GM18909 (cell line): ENCODE data around the gene CCDC171.
"Not testable (repeated sequence)": the region's sequence is repeated elsewhere in the genome, so short reads cannot be mapped to it uniquely, and the experiment has no call there.

Experiments used
- ATAC-seq: cut with Tn5 transposase; IDR thresholded peaks from one replicate; pipeline ENCODE4 v1.9.1; 2021; ENCODE audit warnings: mild to moderate bottlenecking; ENCODE audit not compliant: unreplicated experiment, poor library complexity

CCDC171 gene

DNA sequence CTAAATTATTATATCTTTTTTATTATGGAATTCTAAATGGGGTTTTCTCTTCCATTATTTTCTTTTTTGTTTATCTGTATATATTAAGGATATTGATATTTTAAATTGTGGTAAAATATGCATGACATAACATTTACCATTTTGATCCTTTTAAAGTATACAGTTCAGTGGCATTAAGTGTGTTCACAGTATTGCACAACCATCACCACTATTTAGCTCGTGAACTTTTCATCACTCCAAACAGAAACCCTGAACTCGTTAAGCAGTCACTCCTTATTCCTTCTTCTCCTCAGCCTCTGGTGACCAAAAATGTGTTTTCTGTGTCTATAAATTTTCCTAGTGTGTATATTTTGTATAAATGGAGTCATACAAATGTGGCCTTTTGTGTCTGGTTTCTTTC, 188.2 kb downstream of the CCDC171 start:
- ATAC-seq: no peak

DNA sequence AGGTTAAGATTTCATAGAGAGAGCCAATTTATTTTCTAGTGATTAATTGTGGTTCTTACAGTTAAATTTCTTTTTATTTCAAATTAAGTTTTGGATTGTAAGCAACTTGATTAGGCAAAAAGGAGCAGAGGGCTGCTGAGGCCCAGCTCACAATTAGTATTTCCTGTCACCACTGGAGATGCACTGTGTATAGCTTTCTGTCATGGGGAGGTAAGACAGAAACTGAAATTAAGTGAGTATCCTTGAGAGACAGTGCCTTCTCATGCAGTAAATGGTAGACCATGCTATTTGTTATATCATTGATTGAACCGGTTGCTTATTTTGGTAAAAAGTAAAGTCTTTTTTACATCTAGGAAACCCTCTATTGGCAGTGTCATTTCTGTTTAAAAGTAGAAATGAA, 190.7 kb downstream of the CCDC171 start:
- peak; percentile 79 for ATAC-seq

DNA sequence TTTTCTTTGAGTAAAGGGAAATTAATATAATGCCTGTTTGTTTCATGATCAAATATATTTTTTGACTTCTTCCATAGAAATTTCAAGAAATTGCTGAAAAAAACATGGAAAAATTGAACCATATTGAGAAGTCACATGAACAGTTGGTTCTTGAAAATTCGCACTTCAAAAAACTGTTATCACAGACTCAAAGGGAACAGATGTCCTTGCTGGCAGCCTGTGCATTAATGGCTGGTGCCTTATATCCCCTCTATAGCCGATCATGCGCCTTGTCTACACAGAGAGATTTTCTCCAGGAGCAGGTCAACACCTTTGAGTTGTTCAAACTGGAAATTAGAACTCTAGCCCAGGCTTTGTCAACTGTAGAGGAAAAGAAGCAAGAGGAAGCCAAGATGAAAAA, 191.4 kb downstream of the CCDC171 start:
- no peak for ATAC-seq

DNA sequence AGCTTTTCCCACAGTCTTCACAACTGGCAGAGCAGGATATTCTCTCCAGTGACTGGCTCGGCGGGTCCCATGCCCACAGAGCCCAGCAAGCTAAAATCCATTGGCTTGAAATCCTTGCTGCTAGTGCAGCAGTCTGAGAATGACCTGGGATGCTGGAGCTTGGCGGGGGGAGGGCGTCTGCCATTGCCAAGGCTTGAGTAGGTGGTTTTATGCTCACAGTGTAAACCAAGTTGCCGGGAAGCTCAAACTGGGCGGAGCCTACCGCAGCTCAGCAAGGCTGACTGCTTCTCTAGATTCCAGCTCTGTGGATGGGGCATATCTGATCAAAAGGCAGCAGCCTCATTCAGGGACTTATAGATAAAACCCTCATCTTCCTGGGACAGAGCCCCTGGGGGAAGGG, 194.1 kb downstream of the CCDC171 start:
- no peak for ATAC-seq

DNA sequence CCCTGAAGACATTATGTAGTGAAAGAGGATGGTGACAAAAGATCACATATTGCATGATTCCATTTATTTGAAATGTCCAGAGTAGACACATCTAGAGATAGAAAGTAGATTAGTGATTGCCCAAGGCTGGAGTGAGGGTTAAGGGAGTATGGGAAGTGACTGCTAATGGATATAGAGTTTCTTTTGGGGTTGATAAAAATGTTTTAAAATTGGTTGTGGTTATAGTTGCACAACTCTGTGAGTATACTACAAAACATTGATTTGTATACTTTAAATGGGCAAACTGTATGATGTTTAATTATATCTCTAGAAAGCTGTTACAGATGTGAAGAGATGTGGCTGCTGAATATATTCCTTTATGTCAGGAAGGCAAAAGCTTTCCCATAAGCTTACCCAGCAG, 202.8 kb downstream of the CCDC171 start:
- ATAC-seq: no peak

DNA sequence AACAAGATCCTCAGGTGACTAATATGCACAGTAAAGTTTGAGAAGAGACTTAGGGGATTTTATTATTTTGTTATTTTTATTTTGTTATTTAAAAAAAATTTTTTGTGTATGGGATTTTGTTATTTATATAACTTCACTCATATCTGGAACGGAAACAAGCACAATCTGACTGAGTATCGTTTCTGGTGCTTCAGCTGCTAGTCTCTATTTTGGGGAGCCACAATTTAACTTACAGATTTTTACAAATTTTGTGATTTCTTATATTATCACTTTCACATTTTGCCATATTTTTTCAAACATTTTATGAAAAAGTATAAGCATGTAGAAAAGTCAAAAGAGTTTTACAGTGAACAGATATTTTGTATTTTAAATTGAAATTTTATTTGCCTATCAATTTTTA, 208.7 kb downstream of the CCDC171 start:
- ATAC-seq: no peak

DNA sequence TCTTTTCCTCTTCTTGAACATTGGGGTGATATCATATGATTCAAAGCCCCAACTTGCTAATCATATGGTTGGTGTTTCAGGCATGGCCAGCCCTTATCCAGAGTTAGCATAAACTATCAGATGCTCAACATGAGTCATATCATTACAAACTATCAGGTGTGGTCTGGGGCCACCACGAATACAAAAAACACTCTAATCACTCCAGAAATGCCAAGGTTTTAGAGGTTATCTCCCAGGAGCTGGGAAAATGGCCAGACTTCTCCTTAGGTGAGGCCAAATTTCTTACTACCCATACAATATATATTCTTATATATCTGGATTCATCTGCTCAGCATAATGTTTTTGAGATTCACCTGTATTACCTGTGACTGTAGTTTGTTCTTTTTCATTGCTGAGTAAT, 210.5 kb downstream of the CCDC171 start:
- ATAC-seq: no peak

DNA sequence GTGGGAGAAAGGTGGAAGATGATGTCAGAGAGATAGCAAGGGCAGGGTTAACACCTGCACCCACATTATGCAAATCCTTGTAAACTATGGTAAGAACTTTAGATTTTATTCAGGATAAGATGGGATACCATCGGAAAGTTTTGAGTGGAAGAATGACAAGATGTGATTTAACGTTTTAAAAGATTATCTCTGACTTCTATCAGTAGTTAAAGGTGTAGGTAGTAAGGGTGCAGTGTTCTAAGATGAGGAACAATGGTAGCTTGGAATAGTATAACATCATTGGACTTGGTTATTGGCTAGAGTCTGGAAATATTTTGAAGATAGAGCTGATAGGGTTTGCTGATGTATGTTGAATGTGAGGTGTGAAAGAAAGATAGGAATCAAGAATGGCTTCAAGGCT, 211.3 kb downstream of the CCDC171 start:
- no peak for ATAC-seq

DNA sequence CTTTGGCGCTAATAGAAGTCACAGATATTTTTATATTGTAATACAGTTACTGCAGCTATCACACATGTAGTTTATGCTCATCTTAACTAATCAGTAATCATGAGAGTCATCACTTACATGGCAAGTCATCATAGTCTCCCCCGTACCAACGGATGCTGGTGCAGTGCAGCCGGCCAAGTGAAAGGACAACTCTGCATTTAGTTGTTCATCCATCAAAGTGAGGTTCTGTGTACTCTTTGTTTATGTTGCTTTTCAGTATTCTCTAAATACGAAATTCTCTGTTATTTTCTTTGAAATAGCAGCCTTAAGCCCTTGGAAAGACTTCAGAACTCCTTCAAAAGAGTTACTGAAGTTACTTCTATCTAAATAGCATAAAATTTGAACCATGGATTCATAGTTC, 216.7 kb downstream of the CCDC171 start:
- no peak for ATAC-seq

DNA sequence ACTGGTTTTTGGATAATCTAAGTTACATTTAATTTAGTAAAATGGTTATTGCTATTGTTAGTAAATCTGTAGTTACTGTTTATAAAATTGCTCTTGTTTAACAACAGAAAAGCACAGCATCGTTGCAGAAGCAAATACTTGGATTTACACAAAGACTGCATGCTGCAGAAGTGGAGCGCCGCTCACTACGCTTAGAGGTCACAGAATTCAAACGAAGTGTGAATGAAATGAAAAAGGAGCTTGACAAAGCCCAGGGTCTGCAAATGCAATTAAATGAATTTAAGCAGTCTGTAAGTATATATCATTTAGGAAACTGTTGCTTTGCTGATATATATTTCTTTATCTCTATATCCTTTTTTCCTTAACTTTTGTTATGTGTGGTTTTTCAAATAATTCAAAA, 226.0 kb downstream of the CCDC171 start:
- no peak for ATAC-seq

DNA sequence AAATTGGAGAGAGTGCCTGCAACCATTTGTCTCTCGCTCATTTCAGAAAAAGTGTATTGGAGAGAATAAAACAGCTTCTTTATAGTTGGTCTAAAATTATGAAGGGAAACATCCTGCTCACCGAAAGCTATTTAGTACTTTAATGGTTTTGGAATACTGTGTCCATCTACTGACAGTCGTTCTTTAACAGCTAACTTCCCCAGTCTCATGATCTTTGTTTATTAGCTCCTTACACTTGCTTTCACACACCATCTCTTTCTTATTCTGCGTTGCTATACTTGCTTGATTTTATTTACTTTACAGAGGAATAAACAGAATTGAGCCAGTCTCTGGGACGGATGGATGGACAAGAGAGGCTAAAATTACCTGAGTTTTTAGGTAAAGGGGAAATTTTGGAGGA, 229.3 kb downstream of the CCDC171 start:
- no peak for ATAC-seq

DNA sequence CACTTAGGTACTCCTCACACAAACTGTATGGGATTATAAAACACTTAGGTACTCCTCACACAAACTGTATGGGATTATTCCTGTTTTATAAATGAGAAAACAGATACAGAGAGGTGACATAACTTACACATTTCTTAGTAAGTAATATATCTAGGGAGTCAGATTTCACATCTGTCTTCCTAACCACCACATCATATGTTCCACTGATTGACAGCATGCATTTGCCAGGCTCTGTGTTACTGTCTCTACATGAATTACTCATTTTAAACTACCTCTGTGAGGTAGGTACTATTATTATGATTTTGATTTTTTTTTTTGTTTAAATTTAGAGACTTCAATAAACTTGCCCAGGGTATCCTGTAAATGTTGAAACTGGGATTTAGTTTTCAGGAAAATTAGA, 232.7 kb downstream of the CCDC171 start:
- ATAC-seq: no peak

DNA sequence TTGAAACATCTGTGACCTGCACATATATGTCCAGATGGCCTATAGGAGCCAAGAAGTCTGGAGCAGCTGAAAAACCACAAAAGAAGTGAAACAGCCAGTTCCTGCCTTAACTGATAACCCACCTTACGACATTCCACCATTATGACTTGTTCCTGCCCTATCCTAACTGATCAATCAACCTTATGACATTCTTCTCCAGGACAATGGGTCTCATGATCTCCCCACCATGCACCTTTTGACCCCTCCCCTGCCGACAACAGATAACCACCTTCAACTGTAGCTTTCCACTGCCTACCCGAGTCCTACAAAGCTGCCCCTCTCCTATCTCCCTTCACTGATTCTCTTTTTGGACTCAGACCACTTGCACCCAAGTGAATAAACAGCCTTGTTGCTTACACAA, 233.8 kb downstream of the CCDC171 start:
- ATAC-seq: no peak

DNA sequence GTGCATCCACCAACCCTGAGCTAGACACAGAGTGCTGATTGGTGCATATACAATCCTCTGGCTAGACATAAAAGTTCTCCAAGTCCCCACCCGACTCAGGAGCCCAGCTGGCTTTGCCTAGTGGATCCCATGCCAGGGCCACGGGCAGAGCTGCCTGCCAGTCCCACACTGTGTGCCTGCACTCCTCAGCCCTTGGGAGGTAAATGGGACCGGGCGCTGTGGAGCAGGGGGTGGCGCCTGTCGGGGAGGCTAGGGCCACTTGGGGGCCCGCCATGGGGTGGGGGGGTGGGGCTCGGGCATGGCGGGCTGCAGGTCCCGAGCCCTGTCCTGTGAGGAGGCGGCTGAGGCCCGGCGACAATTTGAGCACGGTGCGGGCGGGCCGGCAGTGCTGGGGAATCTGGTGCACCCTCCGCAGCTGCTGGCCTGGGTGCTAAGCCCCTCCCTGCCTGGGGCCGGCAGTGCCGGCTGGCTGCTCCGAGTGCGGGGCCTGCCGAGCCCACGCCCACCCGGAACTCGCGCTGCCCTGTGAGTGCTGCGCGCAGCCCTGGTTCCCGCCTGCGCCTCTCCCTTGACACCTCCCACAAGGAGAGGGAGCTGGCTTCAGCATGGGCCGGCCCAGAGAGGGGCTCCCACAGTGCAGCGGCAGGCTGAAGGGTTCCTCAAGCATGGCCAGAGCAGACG, 257.5 kb downstream of the CCDC171 start:
- ATAC-seq: not testable (repeated sequence)

DNA sequence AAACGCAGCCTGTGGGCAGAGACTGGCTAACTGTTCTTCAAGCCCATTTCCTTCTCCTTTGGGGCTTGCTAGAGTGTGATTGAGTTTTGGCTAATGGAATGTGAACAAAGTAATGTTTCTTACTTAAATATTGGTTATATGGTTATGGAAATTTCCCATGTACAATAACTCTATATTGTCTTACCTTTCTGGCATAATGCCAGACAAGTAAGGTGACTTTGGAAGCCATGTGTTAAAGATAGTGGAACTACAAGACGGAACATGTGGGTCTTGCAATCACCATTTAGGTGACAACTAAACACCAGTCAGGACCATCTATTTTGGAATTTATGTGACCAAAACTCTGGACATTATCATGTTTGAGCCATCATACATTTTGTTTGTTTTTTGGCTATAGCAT, 260.2 kb downstream of the CCDC171 start:
- no peak for ATAC-seq

DNA sequence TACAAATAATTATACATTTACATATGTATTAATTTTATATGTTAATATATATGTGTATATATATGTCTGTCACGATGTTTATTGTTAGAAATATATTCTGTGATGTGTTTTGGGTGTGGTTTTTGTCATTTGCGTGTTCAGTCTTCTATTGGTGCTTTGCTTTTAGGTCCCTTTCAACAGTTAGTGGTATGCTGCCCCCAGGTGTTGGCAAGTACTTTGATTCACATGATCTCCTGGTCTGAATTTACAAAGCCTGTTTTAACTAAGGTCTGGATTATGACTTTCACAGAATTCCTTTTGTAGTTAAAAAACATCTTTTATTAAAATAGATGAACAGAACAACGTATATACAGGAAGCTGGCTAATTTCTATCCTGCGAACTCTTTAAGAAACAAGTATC, 271.5 kb downstream of the CCDC171 start:
- no peak for ATAC-seq

DNA sequence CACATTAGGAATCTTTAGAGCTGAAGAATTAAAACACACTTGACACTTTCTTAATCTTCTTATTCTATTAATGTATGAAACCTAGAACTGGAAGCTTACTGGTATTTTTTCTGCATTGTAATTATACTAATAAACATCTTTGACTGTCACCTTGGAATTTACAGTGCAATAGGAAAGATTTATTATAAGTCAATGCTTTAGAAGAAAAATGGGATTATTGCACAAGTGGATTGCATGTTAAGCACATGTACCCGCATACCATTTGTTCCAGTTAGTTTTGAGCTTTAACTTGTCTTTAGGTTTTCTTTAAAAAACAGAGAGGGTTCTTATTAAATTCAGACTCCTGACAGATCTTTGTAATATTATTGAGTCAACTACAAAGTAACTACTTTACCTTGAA, 278.5 kb downstream of the CCDC171 start:
- ATAC-seq: no peak

DNA sequence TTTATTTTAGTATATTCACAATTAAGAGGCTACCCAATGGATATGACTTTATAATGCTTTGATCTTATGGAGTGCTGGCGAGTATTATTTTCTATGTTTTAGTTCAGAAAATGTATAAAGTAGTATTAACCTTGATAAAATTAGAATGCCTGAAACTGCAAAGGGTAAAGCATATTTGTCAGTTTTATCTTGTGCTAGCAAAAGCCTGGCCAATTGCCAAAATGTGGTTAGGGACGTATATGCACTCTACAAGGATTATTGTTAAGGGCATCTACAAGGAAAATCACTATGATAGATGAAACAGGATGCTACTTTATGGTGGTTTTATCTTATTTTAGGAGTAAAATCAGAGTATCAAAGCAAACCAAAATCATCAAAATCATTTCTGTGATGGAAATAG, 281.7 kb downstream of the CCDC171 start:
- no peak for ATAC-seq

DNA sequence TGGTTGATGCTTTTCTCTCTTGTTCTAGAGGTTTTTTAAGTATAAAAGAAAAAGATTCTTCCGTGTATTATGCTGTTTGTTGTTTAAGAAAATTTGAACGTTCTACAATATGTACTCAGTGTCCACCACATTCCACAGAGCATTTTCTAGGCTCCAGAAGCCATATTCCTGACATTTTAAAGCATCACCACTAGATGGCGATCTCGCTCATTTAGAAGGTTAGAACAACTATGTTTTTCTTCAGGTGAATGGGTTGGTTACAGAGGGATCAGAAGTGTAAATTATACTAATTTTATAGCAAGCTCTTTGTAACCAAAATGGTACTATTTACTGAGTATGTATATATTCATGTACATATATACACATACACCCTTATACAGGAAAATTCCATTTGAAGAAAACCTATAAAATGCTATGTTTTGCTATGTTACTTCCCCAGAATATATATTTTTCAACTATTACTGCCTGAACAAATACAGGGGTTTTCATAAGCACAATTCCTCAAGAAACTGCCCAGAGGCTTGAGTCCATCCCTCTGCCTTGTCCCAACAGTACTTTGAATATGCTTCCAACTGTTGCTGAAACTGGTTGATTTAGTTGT, 284.3 kb downstream of the CCDC171 start:
- peak; percentile 87 for ATAC-seq

DNA sequence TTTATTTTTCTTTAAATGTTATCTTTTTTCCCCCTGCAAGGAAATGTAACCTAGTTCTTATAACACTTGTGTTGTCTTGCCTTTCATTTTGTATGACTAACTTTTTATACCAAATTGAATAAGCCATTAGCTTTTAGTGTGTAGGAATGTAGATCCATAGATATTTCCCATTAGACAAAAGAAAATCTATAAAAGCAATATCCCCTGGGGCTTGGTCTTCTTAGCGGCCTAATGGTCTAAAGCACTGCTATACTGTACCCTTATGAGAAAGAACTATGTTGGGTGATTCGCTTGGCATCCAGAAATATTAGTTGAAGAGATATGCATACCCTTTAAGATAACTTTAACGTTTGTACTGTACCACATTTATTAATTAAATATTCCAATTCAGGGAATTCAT, 289.2 kb downstream of the CCDC171 start:
- ATAC-seq: no peak

DNA sequence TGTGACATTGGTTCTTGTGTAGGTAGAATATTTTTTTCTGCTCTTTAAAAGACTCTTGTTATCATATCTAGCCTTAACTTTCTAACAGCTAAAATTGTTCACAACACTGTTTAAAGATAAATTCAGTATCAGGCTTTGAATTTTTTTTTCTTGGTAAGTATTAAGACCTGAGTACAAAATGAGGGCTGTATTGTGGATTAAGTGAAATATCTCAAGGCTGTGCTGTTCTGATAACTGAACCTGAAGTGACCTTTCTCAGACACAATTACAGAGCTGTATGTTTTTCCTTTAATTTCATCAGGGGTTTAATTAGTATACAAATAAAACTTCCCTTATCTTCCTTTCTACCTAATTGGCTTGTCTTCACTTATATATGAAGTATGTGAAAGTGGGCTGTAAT, 290.5 kb downstream of the CCDC171 start:
- no peak for ATAC-seq

DNA sequence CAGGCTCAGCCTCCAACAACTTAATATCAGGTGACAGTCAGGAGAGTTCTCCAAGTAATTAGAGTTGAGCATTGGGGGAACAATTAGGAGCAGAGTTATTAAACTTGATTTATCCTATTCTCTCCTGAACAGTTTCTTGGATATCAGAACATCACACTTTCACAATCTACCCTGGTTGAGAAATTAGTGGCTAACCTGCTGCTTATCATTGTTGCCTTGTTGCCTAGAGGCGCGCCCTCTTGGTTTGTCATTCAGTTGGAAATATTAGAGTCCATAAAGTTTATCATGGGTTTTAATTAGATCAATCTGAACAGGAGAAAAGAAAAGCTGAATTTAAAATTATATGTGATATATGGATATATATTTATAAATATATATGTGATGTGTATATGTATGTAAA, 291.1 kb downstream of the CCDC171 start:
- no peak for ATAC-seq
